ENCODE results near the gene NANOS1.
A peak's percentile ranks its signal among the peaks of the same experiment; 100 is the strongest.

NANOS1 gene

DNA sequence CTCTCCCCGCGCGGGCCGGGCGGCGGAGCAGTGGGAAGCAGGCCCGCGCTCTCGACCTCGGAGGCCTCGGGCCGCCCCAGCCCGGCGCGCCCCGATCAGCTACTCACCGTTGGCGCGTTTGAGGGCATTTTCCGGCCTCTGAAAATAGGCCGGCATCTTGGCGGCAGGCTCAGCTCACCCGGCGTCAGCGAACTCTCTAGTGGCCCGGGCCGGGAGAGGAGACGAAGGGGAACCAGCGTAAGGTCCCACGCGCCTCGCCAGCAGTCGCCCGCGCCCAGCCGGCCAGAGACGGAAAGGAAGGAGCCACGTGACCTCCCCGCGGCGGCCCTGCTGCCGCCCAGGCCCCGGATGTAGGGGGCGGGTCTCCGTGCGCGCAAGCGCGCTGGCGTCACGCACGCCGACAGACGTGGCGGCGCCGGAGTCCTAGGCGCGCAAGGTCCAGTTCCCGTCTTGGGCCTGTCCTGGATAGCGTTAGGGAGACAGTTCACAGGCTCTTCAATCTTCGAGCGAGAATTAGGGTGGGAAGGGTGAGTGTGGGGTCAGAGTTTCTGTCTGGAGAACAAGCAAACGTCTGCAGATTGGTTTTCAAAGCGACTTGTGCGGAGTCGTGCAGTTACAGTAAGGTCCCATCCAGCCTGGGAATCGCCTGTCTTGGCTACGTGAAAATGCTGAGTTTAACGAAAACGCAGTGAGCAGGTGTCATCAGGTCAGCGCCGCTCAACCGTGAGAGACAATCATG, 51.2 kb downstream of the NANOS1 start, which contains the start of gene EIF3A:
Gene EIF3A (minus strand): TSS at position 297 of the 739 bp plus-strand sequence. CDS start 141 bp downstream, at position 156.
- TF ChIP-seq, protein P1, sequence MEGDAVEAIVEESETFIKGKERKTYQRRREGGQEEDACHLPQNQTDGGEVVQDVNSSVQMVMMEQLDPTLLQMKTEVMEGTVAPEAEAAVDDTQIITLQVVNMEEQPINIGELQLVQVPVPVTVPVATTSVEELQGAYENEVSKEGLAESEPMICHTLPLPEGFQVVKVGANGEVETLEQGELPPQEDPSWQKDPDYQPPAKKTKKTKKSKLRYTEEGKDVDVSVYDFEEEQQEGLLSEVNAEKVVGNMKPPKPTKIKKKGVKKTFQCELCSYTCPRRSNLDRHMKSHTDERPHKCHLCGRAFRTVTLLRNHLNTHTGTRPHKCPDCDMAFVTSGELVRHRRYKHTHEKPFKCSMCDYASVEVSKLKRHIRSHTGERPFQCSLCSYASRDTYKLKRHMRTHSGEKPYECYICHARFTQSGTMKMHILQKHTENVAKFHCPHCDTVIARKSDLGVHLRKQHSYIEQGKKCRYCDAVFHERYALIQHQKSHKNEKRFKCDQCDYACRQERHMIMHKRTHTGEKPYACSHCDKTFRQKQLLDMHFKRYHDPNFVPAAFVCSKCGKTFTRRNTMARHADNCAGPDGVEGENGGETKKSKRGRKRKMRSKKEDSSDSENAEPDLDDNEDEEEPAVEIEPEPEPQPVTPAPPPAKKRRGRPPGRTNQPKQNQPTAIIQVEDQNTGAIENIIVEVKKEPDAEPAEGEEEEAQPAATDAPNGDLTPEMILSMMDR (IDR thresholded peaks at IDR 0.05) = no peak
- Mint-ChIP-seq H3K9me3 (peaks cover 5% of the 10 kb centered on the region), H3K27me3 (ENCODE audit: low read depth, poor library complexity) (no peaks in the 10 kb centered on the region), H3K27ac (peak within 1 kb of the TSS; percentile 100), H3K4me3 (peak within 1 kb of the TSS; percentile 96), H3K4me1 (peaks cover 34% of the 10 kb centered on the region), H3K36me3 (ENCODE audit: low read depth) (peaks cover 20% of the 10 kb centered on the region)
- peak; percentile 94 for DNase-seq
